Measurements from ENCODE around the gene CECR2. TPM values are rescaled to one million over a fixed set of nuclear protein-coding genes. Genes with fewer than 3 reads are reported as not detected.

Gene CECR2
- total RNA-seq, 2 experiments from 2014 or later = not detected

GRCh38 chr22:17492247-17492646 is 123.0 kb downstream of the CECR2 start:
- TF ChIP-seq CTCF (IDR thresholded peaks at IDR 0.05) = no peak
- no peaks in the 10 kb centered on the region for H3K9me3 Mint-ChIP-seq
- intact Hi-C loops (cut with DNase I, micrococcal nuclease) = no loop called here
- Histone ChIP-seq H3K4me3 (ENCODE audit: low read length) (no peak overlapping the region), H3K4me1 (ENCODE audit: insufficient read depth, low read length) (no peaks in the 10 kb centered on the region), H3K9me3 (ENCODE audit: control insufficient read depth in 1 of 2, insufficient read depth in 1 of 2, low read length in 2 of 2) (no peaks in the 10 kb centered on the region), H3K27ac (ENCODE audit: low read depth in 1 of 2, low read length in 2 of 2) (no peak overlapping the region), H3K27me3 (ENCODE audit: control insufficient read depth in 1 of 2, insufficient read depth in 2 of 2, low read length in 2 of 2) (no peaks in the 10 kb centered on the region), H3K36me3 (ENCODE audit: insufficient read depth, low read length) (no peaks in the 10 kb centered on the region)
- ChIA-PET POLR2A (no interaction called here), CTCF (interaction anchor here (0.5 to 1.7 kb wide), 3 partner anchors 9 to 1849 kb away, joined by 4 to 6 read pairs (median 6); no protein-coding TSS in a partner anchor)
- no peaks in the 10 kb centered on the region for H3K4me1 Mint-ChIP-seq (ENCODE audit: low read depth)
- no peaks in the 10 kb centered on the region for H3K27me3 Mint-ChIP-seq
- no peaks in the 10 kb centered on the region for H3K36me3 Mint-ChIP-seq (ENCODE audit: low read depth)
- H3K27ac Mint-ChIP-seq = no peak overlapping the region
- no peak for DNase-seq
- H3K4me3 Mint-ChIP-seq = no peak overlapping the region
- ATAC-seq (ENCODE audit: poor library complexity) = no peak

- intact Hi-C loops (cut with DNase I, micrococcal nuclease) = no loop called here
- no peaks in the 10 kb centered on the region for H3K4me1 ChIP-seq (ENCODE audit: insufficient read depth, low read length)
- no peak for TF ChIP-seq CTCF (IDR thresholded peaks at IDR 0.05)
- ChIA-PET POLR2A (interaction anchor here (1.2 kb wide), 1 partner anchor 419 kb away, joined by 3 read pairs; no protein-coding TSS in a partner anchor), CTCF (interaction anchor here (0.7 kb wide), 1 partner anchor 92 kb away, joined by 3 read pairs; no protein-coding TSS in a partner anchor)
- DNase-seq (no peak), ATAC-seq (ENCODE audit: poor library complexity) (no peak)
- H3K4me3 Mint-ChIP-seq = no peak overlapping the region
- H3K4me1 Mint-ChIP-seq (ENCODE audit: low read depth) = no peaks in the 10 kb centered on the region
- H3K27me3 ChIP-seq (ENCODE audit: control insufficient read depth in 1 of 2, insufficient read depth in 2 of 2, low read length in 2 of 2) = peaks cover 0 to 1% of the 10 kb centered on the region in 2 experiments
- H3K27ac Mint-ChIP-seq = no peak overlapping the region
- no peaks in the 10 kb centered on the region for H3K27me3 Mint-ChIP-seq
- no peaks in the 10 kb centered on the region for H3K36me3 ChIP-seq (ENCODE audit: insufficient read depth, low read length)
- H3K4me3 ChIP-seq (ENCODE audit: low read length) = no peak overlapping the region
- H3K36me3 Mint-ChIP-seq (ENCODE audit: low read depth) = no peaks in the 10 kb centered on the region
- no peak overlapping the region for H3K27ac ChIP-seq (ENCODE audit: low read depth in 1 of 2, low read length in 2 of 2)
- H3K9me3 ChIP-seq (ENCODE audit: control insufficient read depth in 1 of 2, insufficient read depth in 1 of 2, low read length in 2 of 2) = no peaks in the 10 kb centered on the region
- H3K9me3 Mint-ChIP-seq = no peaks in the 10 kb centered on the region
Observed at GRCh38 chr22:17493419-17493981, 124.2 kb downstream of the CECR2 start.

DNA sequence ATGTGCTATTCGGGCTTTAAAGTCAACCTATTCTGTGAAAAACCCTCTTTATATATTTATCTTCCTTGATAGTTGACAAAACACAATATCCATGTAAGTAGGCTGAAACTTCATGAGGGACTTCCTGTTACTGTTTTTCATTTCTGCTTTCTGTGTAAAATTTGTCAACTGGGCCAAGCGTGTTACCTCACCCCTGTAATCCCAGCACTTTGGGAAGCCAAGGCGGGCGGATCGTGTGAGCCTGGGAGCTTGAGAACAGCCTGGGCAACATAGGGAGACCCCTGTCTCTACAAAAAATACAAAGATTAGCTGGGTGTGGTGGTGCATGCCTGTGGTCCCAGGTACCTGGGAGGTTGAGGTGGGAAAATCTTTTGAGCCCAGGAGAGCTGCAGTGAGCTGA is 127.6 kb downstream of the CECR2 start:
- Histone ChIP-seq H3K36me3 (ENCODE audit: insufficient read depth, low read length) (no peaks in the 10 kb centered on the region), H3K27ac (ENCODE audit: low read depth in 1 of 2, low read length in 2 of 2) (no peak overlapping the region), H3K27me3 (ENCODE audit: control insufficient read depth in 1 of 2, insufficient read depth in 2 of 2, low read length in 2 of 2) (peaks cover 0 to 2% of the 10 kb centered on the region in 2 experiments), H3K4me1 (ENCODE audit: insufficient read depth, low read length) (no peaks in the 10 kb centered on the region), H3K9me3 (ENCODE audit: control insufficient read depth in 1 of 2, insufficient read depth in 1 of 2, low read length in 2 of 2) (no peaks in the 10 kb centered on the region), H3K4me3 (ENCODE audit: low read length) (no peak overlapping the region)
- DNase-seq (peak in 2 of 14 experiments; percentile 16 to 21), ATAC-seq (ENCODE audit: poor library complexity) (no peak)
- H3K36me3 Mint-ChIP-seq (ENCODE audit: low read depth) = no peaks in the 10 kb centered on the region
- H3K4me1 Mint-ChIP-seq (ENCODE audit: low read depth) = no peaks in the 10 kb centered on the region
- TF ChIP-seq CTCF (IDR thresholded peaks at IDR 0.05) = no peak
- intact Hi-C loops (cut with DNase I, micrococcal nuclease) = no loop called here
- H3K27me3 Mint-ChIP-seq = peaks cover 4% of the 10 kb centered on the region
- CTCF ChIA-PET = no interaction called here
- no peak overlapping the region for H3K4me3 Mint-ChIP-seq
- H3K9me3 Mint-ChIP-seq = no peaks in the 10 kb centered on the region
- no peak overlapping the region for H3K27ac Mint-ChIP-seq
- POLR2A ChIA-PET = no interaction called here

All from CD4-positive, alpha-beta T cell (primary cell).